Raji (cell line): ENCODE results near the gene FNTB.

ENCODE experiments used
- POLR2A ChIP-seq: IDR thresholded peaks from 2 replicates; pipeline ENCODE4 v1.6.1; 2011; ENCODE audit warnings: low read depth, low read length, control low read depth; ENCODE audit not compliant: insufficient read depth

Gene FNTB, protein sequence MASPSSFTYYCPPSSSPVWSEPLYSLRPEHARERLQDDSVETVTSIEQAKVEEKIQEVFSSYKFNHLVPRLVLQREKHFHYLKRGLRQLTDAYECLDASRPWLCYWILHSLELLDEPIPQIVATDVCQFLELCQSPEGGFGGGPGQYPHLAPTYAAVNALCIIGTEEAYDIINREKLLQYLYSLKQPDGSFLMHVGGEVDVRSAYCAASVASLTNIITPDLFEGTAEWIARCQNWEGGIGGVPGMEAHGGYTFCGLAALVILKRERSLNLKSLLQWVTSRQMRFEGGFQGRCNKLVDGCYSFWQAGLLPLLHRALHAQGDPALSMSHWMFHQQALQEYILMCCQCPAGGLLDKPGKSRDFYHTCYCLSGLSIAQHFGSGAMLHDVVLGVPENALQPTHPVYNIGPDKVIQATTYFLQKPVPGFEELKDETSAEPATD

DNA sequence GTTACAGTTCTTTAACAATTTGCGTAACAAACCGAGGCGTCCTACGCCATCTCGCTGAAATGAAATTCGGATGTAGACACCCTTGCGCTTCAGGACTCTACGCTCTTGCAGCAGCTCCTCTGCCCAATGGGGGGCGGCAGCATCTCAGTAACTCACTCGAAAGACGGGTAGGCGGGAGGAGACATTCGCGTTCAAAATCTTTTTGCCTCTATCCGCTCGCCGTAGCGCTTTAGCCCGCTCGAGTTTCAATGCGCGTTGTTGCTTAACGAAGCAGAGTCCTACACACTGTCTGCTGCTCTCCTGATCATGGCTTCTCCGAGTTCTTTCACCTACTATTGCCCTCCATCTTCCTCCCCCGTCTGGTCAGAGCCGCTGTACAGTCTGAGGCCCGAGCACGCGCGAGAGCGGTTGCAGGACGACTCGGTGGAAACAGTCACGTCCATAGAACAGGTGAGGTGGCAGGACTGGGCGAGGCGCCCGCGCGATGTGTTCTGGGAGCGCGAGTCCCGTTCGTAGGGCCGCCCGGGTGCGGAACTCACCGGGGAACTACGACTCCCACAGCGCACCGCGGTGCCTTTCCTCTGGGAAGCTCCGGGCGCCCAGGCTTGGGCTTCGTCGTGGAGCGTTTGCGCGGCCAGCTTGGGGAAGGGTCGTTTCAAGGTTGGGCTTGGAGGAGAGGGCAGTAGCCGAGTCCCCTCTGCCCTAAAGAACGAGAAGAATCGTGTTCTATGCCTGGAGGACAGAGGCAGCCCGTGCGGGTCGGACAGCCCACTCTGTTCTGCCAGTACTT, at the start of gene FNTB:
Gene FNTB (plus strand): TSS at position 248 of the 790 bp plus-strand sequence. CDS start 59 bp downstream, at position 307.
- TF ChIP-seq POLR2A = peak; percentile 88

GRCh38 chr14:64937171-64937820, 49.4 kb upstream of the FNTB start:
- TF ChIP-seq POLR2A = no peak

GRCh38 chr14:64937821-64938193, 48.9 kb upstream of the FNTB start:
- no peak for TF ChIP-seq POLR2A

DNA sequence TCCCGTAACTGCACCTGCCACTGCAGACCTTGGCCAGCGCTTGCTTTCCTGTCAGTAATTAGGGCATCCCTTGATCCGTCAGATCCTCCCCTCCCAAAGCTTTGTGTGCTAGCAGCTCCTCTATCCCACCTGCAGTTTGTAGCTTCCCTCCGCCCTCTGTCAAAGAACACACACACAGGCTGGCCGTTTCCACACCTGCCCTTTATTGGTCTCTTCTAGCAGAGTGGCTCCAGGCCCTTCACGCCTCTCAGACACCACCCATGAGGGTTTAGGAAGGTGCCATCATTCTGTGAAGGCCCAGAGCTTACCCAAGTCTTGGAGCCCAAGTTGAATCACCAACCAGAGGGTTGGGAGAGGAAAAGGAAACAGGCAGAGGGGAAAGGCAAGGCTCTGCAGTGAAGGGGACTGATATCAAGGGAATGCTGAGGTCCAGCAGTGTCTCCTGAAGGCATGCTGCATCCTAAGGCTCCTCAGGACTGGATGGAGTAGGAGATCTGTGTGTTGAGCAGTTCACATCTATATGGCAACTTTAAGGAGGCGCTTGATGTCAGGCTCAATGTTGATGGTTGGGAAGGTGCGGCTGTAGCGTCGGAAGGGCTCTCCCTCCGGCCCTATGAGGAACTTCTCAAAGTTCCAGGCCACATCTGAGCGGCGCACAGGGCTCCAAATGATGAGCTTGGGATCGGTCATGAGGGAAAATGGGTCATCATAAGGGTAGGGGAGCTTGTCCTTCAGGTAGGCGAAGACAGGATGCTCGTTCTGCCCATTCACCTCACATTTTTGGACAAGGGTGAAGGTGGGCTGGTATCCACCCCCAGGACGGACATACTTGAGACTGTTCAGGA, 47.5 kb upstream of the FNTB start:
- no peak for TF ChIP-seq POLR2A

- TF ChIP-seq POLR2A = no peak
Measured at GRCh38 chr14:64939817-64940190, 46.9 kb upstream of the FNTB start.

GRCh38 chr14:64940336-64940910, 46.3 kb upstream of the FNTB start:
- TF ChIP-seq POLR2A = no peak

DNA sequence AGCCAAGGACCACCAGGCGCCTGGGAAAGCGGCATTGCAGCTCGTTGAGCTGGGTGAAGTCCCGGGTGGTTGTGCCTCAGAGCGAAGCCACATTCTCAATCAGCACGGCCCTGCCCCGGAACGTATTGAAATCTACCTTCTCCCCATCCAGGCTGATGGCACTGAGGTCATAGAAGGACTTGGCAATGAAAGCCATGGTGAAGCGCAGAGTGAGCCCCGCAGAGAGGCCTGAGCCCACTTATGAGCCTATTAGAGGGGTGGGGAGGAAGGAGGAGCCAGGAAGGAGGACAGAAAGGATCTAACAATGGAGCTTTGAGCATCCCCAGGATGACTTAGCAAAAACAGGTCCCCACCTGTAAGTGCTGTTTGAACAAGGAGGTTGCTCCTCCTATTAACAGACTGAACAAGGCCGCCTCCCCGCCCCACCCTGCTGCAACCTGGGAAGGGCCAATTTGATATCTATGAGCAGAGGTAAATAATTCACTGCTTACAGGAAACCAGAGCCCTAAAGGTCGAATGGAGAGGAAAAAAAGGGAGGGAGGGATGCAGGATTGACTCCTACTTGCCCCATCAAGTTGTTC, 44.1 kb upstream of the FNTB start, which contains the start of gene GPX2:
Gene GPX2 (minus strand): TSS at position 215 of the 581 bp plus-strand sequence. CDS start 19 bp downstream, at position 196.
- TF ChIP-seq POLR2A = no peak

DNA sequence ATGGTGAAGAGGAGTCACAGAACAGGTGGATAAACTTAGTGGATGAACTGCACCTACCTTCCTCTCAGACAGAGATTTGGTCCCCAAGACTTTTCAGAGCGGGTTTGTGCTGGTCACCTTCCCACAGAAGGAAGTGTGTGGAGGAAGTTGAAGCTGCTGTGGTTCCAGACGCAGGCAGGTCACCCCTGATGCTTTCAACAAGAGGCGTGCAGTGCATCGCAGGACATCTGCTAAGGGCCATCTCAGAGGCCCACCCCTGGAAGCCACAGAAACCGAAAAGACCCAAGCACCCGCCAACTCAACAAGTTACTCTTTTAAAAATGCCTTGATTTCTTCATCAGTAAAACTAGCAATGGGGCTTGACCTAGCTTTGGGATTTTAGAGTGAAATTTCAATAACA, 43.1 kb upstream of the FNTB start:
- no peak for TF ChIP-seq POLR2A

GRCh38 chr14:64944041-64944440, 42.7 kb upstream of the FNTB start:
- no peak for TF ChIP-seq POLR2A

GRCh38 chr14:64944861-64945260, 41.8 kb upstream of the FNTB start:
- TF ChIP-seq POLR2A = no peak

GRCh38 chr14:64945431-64946178, 41.1 kb upstream of the FNTB start:
- no peak for TF ChIP-seq POLR2A

GRCh38 chr14:64946310-64947045, 40.2 kb upstream of the FNTB start:
- TF ChIP-seq POLR2A = no peak
